GM21723 (cell line): ENCODE measurements around the gene TRUB2.
"Not testable (repeated sequence)": the region's sequence is repeated elsewhere in the genome, so short reads cannot be mapped to it uniquely, and the experiment has no call there.

Experiments
- ATAC-seq: cut with Tn5 transposase; IDR thresholded peaks from one replicate; pipeline ENCODE4 v1.9.1; 2021; ENCODE audit warnings: mild to moderate bottlenecking, moderate library complexity; ENCODE audit not compliant: unreplicated experiment

The TRUB2 gene

GRCh38 chr9:128340691-128341434, 18.6 kb upstream of the TRUB2 start:
- ATAC-seq: peak; percentile 43

- peak; percentile 73 for ATAC-seq
Measured at GRCh38 chr9:128339761-128340690, 17.8 kb upstream of the TRUB2 start, which contains the start of gene SLC27A4. TSS of gene SLC27A4 (plus strand) at chr9:128340527. CDS start at chr9:128343133, 2,606 bp downstream.

- ATAC-seq: not testable (repeated sequence)
Measured at GRCh38 chr9:128338852-128339614, 16.8 kb upstream of the TRUB2 start.

GRCh38 chr9:128337936-128338335, 15.7 kb upstream of the TRUB2 start:
- no peak for ATAC-seq

GRCh38 chr9:128335914-128336313, 13.7 kb upstream of the TRUB2 start:
- ATAC-seq: no peak

- no peak for ATAC-seq
Measured at GRCh38 chr9:128335161-128335560, 12.9 kb upstream of the TRUB2 start.

GRCh38 chr9:128333451-128333869, 11.2 kb upstream of the TRUB2 start:
- ATAC-seq: no peak

- ATAC-seq: no peak
Measured at GRCh38 chr9:128325629-128326028, 3.4 kb upstream of the TRUB2 start.

- no peak for ATAC-seq
Measured at GRCh38 chr9:128324401-128324800, 2.2 kb upstream of the TRUB2 start.

- no peak for ATAC-seq
Measured at GRCh38 chr9:128323791-128324190, 1.5 kb upstream of the TRUB2 start.

- ATAC-seq: no peak
Measured at GRCh38 chr9:128323212-128323730, 1.0 kb upstream of the TRUB2 start.

GRCh38 chr9:128321879-128322403, 306 bp downstream of the TRUB2 start:
- peak; percentile 2 for ATAC-seq

- no peak for ATAC-seq
Measured at GRCh38 chr9:128321343-128321742, 904 bp downstream of the TRUB2 start.

GRCh38 chr9:128317629-128318028, 4.6 kb downstream of the TRUB2 start:
- ATAC-seq: no peak

- no peak for ATAC-seq
Measured at GRCh38 chr9:128316421-128316820, 5.8 kb downstream of the TRUB2 start.

GRCh38 chr9:128314697-128315096, 7.5 kb downstream of the TRUB2 start:
- ATAC-seq: no peak

GRCh38 chr9:128310461-128310860, 11.8 kb downstream of the TRUB2 start:
- no peak for ATAC-seq

- no peak for ATAC-seq
Measured at GRCh38 chr9:128309551-128309950, 12.7 kb downstream of the TRUB2 start.

- no peak for ATAC-seq
Measured at GRCh38 chr9:128304971-128305288, 17.3 kb downstream of the TRUB2 start.

- ATAC-seq: no peak
Measured at GRCh38 chr9:128304136-128304970, 17.9 kb downstream of the TRUB2 start.
